ENCODE data around the gene SPRED1.
A peak's percentile ranks its signal among the peaks of the same experiment; 100 is the strongest.

Gene SPRED1

GRCh38 chr15:38238311-38238710, 14.3 kb upstream of the SPRED1 start:
- no peaks in the 10 kb centered on the region for H3K27me3 ChIP-seq (ENCODE audit: control insufficient read depth, insufficient read depth, low read length)
- H3K36me3 ChIP-seq (ENCODE audit: control insufficient read depth, insufficient read depth, low read length), result no peaks in the 10 kb centered on the region
- no peak overlapping the region for H3K4me3 ChIP-seq (ENCODE audit: low read depth, low read length)
- no peak overlapping the region for H3K27ac ChIP-seq (ENCODE audit: low read depth, low read length)
- no peaks in the 10 kb centered on the region for H3K4me1 ChIP-seq (ENCODE audit: control insufficient read depth, insufficient read depth, low read length)
- no peak overlapping the region for H3K9ac ChIP-seq (ENCODE audit: low read length)
- no peaks in the 10 kb centered on the region for H3K9me3 ChIP-seq (ENCODE audit: control insufficient read depth, insufficient read depth, low read depth, low read length)

- no peaks in the 10 kb centered on the region for H3K27me3 ChIP-seq (ENCODE audit: control insufficient read depth, insufficient read depth, low read length)
- no peaks in the 10 kb centered on the region for H3K36me3 ChIP-seq (ENCODE audit: control insufficient read depth, insufficient read depth, low read length)
- no peak overlapping the region for H3K9ac ChIP-seq (ENCODE audit: low read length)
- no peak overlapping the region for H3K4me3 ChIP-seq (ENCODE audit: low read depth, low read length)
- no peak overlapping the region for H3K27ac ChIP-seq (ENCODE audit: low read depth, low read length)
- no peaks in the 10 kb centered on the region for H3K4me1 ChIP-seq (ENCODE audit: control insufficient read depth, insufficient read depth, low read length)
- H3K9me3 ChIP-seq (ENCODE audit: control insufficient read depth, insufficient read depth, low read depth, low read length), result no peaks in the 10 kb centered on the region
Measured at GRCh38 chr15:38242055-38242454, 10.6 kb upstream of the SPRED1 start.

- no peak overlapping the region for H3K27ac ChIP-seq (ENCODE audit: low read depth, low read length)
Measured at GRCh38 chr15:38243278-38244055, 9.2 kb upstream of the SPRED1 start.

GRCh38 chr15:38247336-38247735, 5.3 kb upstream of the SPRED1 start:
- no peak overlapping the region for H3K9ac ChIP-seq (ENCODE audit: low read length)
- no peaks in the 10 kb centered on the region for H3K9me3 ChIP-seq (ENCODE audit: control insufficient read depth, insufficient read depth, low read depth, low read length)
- no peak overlapping the region for H3K27ac ChIP-seq (ENCODE audit: low read depth, low read length)
- H3K36me3 ChIP-seq (ENCODE audit: control insufficient read depth, insufficient read depth, low read length), result no peaks in the 10 kb centered on the region
- no peaks in the 10 kb centered on the region for H3K27me3 ChIP-seq (ENCODE audit: control insufficient read depth, insufficient read depth, low read length)
- H3K4me3 ChIP-seq (ENCODE audit: low read depth, low read length), result no peak overlapping the region
- peaks cover 14% of the 10 kb centered on the region for H3K4me1 ChIP-seq (ENCODE audit: control insufficient read depth, insufficient read depth, low read length)

More at GRCh38 chr15:38243278-38244055, 9.2 kb upstream of the SPRED1 start:
- Histone ChIP-seq H3K9ac (ENCODE audit: low read length) (no peak overlapping the region), H3K27me3 (ENCODE audit: control insufficient read depth, insufficient read depth, low read length) (no peaks in the 10 kb centered on the region), H3K9me3 (ENCODE audit: control insufficient read depth, insufficient read depth, low read depth, low read length) (no peaks in the 10 kb centered on the region), H3K4me3 (ENCODE audit: low read depth, low read length) (no peak overlapping the region), H3K4me1 (ENCODE audit: control insufficient read depth, insufficient read depth, low read length) (no peaks in the 10 kb centered on the region), H3K36me3 (ENCODE audit: control insufficient read depth, insufficient read depth, low read length) (no peaks in the 10 kb centered on the region)

GRCh38 chr15:38253351-38253781, 730 bp downstream of the SPRED1 start:
- H3K4me1 ChIP-seq (ENCODE audit: control insufficient read depth, insufficient read depth, low read length), result peaks cover 33% of the 10 kb centered on the region
- no peaks in the 10 kb centered on the region for H3K9me3 ChIP-seq (ENCODE audit: control insufficient read depth, insufficient read depth, low read depth, low read length)
- peak overlapping the region; percentile 93 for H3K4me3 ChIP-seq (ENCODE audit: low read depth, low read length)
- H3K9ac ChIP-seq (ENCODE audit: low read length), result peak overlapping the region; percentile 87
- H3K27ac ChIP-seq (ENCODE audit: low read depth, low read length), result peak overlapping the region; percentile 95; the same call in 1 of the 2 replicates
- no peaks in the 10 kb centered on the region for H3K27me3 ChIP-seq (ENCODE audit: control insufficient read depth, insufficient read depth, low read length)
- H3K36me3 ChIP-seq (ENCODE audit: control insufficient read depth, insufficient read depth, low read length), result no peaks in the 10 kb centered on the region

GRCh38 chr15:38254051-38254883, 1.6 kb downstream of the SPRED1 start:
- Histone ChIP-seq H3K4me1 (ENCODE audit: control insufficient read depth, insufficient read depth, low read length) (peaks cover 34% of the 10 kb centered on the region), H3K9me3 (ENCODE audit: control insufficient read depth, insufficient read depth, low read depth, low read length) (no peaks in the 10 kb centered on the region), H3K9ac (ENCODE audit: low read length) (peak overlapping the region; percentile 87), H3K4me3 (ENCODE audit: low read depth, low read length) (peak overlapping the region; percentile 93), H3K27ac (ENCODE audit: low read depth, low read length) (peak overlapping the region; percentile 95; the same call in 1 of the 2 replicates), H3K27me3 (ENCODE audit: control insufficient read depth, insufficient read depth, low read length) (no peaks in the 10 kb centered on the region), H3K36me3 (ENCODE audit: control insufficient read depth, insufficient read depth, low read length) (no peaks in the 10 kb centered on the region)

GRCh38 chr15:38255690-38256089, 3.1 kb downstream of the SPRED1 start:
- Histone ChIP-seq H3K9ac (ENCODE audit: low read length) (no peak overlapping the region), H3K4me1 (ENCODE audit: control insufficient read depth, insufficient read depth, low read length) (peaks cover 35% of the 10 kb centered on the region), H3K27ac (ENCODE audit: low read depth, low read length) (no peak overlapping the region), H3K4me3 (ENCODE audit: low read depth, low read length) (peak overlapping the region; percentile 93), H3K9me3 (ENCODE audit: control insufficient read depth, insufficient read depth, low read depth, low read length) (no peaks in the 10 kb centered on the region), H3K36me3 (ENCODE audit: control insufficient read depth, insufficient read depth, low read length) (no peaks in the 10 kb centered on the region), H3K27me3 (ENCODE audit: control insufficient read depth, insufficient read depth, low read length) (no peaks in the 10 kb centered on the region)

GRCh38 chr15:38257676-38258075, 5.0 kb downstream of the SPRED1 start:
- no peaks in the 10 kb centered on the region for H3K36me3 ChIP-seq (ENCODE audit: control insufficient read depth, insufficient read depth, low read length)
- no peak overlapping the region for H3K9ac ChIP-seq (ENCODE audit: low read length)
- H3K27ac ChIP-seq (ENCODE audit: low read depth, low read length), result no peak overlapping the region
- H3K27me3 ChIP-seq (ENCODE audit: control insufficient read depth, insufficient read depth, low read length), result no peaks in the 10 kb centered on the region
- H3K9me3 ChIP-seq (ENCODE audit: control insufficient read depth, insufficient read depth, low read depth, low read length), result no peaks in the 10 kb centered on the region
- H3K4me1 ChIP-seq (ENCODE audit: control insufficient read depth, insufficient read depth, low read length), result peaks cover 42% of the 10 kb centered on the region
- 0 out of 2 replicates have a peak overlapping the region, but pooled peaks have one; percentile 5 for H3K4me3 ChIP-seq (ENCODE audit: low read depth, low read length)

- no peak overlapping the region for H3K9ac ChIP-seq (ENCODE audit: low read length)
- H3K27ac ChIP-seq (ENCODE audit: low read depth, low read length), result no peak overlapping the region
- no peak overlapping the region for H3K4me3 ChIP-seq (ENCODE audit: low read depth, low read length)
- H3K36me3 ChIP-seq (ENCODE audit: control insufficient read depth, insufficient read depth, low read length), result no peaks in the 10 kb centered on the region
- H3K9me3 ChIP-seq (ENCODE audit: control insufficient read depth, insufficient read depth, low read depth, low read length), result no peaks in the 10 kb centered on the region
- no peaks in the 10 kb centered on the region for H3K27me3 ChIP-seq (ENCODE audit: control insufficient read depth, insufficient read depth, low read length)
- peaks cover 53% of the 10 kb centered on the region for H3K4me1 ChIP-seq (ENCODE audit: control insufficient read depth, insufficient read depth, low read length)
Measured at GRCh38 chr15:38259134-38259533, 6.5 kb downstream of the SPRED1 start.

GRCh38 chr15:38260077-38260476, 7.4 kb downstream of the SPRED1 start:
- no peak overlapping the region for H3K27ac ChIP-seq (ENCODE audit: low read depth, low read length)
- H3K9me3 ChIP-seq (ENCODE audit: control insufficient read depth, insufficient read depth, low read depth, low read length), result no peaks in the 10 kb centered on the region
- H3K27me3 ChIP-seq (ENCODE audit: control insufficient read depth, insufficient read depth, low read length), result no peaks in the 10 kb centered on the region
- H3K4me1 ChIP-seq (ENCODE audit: control insufficient read depth, insufficient read depth, low read length), result peaks cover 59% of the 10 kb centered on the region
- H3K9ac ChIP-seq (ENCODE audit: low read length), result no peak overlapping the region
- H3K4me3 ChIP-seq (ENCODE audit: low read depth, low read length), result no peak overlapping the region
- no peaks in the 10 kb centered on the region for H3K36me3 ChIP-seq (ENCODE audit: control insufficient read depth, insufficient read depth, low read length)

- peaks cover 43% of the 10 kb centered on the region for H3K4me1 ChIP-seq (ENCODE audit: control insufficient read depth, insufficient read depth, low read length)
- H3K9me3 ChIP-seq (ENCODE audit: control insufficient read depth, insufficient read depth, low read depth, low read length), result no peaks in the 10 kb centered on the region
- H3K27ac ChIP-seq (ENCODE audit: low read depth, low read length), result no peak overlapping the region
- H3K36me3 ChIP-seq (ENCODE audit: control insufficient read depth, insufficient read depth, low read length), result peaks cover 3% of the 10 kb centered on the region; the same call in 1 of the 2 replicates
- H3K4me3 ChIP-seq (ENCODE audit: low read depth, low read length), result no peak overlapping the region
- no peak overlapping the region for H3K9ac ChIP-seq (ENCODE audit: low read length)
- H3K27me3 ChIP-seq (ENCODE audit: control insufficient read depth, insufficient read depth, low read length), result no peaks in the 10 kb centered on the region
Measured at GRCh38 chr15:38263251-38263650, 10.6 kb downstream of the SPRED1 start.
